NCI-H2081 treated with DMSO at 0.1 percent for 48 hours (cell line): ENCODE results near the gene MFGE8.

Experiments
- DNase-seq: peaks from one replicate; lab custom pipeline; 2025; lab: John Stamatoyannopoulos, UW

The MFGE8 gene

GRCh38 chr15:88872106-88872505 is 41.1 kb downstream of the MFGE8 start:
- DNase-seq: no peak

DNA sequence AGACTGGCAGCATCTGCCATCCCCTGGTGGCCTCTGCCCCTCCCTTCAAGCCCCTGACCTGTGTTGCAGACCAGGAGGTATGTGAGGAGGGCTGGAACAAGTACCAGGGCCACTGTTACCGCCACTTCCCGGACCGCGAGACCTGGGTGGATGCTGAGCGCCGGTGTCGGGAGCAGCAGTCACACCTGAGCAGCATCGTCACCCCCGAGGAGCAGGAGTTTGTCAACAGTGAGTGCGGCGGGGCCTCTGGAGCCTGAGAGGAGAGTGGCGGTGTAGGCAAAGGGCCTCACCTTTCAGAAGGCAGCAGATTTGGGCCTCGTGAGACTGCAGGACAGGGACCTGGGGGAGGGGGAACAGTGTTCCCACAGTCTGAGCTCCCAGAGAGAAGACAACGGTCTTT is 41.9 kb downstream of the MFGE8 start:
- DNase-seq: no peak

GRCh38 chr15:88866295-88866881 is 46.8 kb downstream of the MFGE8 start:
- no peak for DNase-seq

GRCh38 chr15:88865498-88866099 is 47.6 kb downstream of the MFGE8 start:
- no peak for DNase-seq

- no peak for DNase-seq
These were observed 48.2 kb downstream of the MFGE8 start for GRCh38 chr15:88864861-88865497.

DNA sequence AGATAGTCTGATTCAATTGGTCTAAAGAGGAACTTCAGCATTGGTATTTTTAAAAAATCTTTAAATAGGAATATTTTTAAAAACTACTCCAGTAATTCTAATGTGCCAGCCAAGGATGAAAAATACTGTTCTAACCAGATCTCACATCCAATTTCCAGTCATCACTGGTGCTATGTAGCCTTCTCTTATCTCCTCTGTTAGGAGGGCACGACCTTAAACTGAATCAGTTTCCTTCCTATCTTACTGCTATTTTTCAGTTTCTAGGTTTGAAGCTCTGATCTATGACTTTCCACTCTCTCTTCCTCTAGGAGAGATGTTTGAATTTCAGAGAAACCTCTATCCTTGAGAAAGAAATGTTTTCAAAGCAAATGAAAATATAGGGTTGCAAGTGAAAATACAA is 49.8 kb downstream of the MFGE8 start:
- no peak for DNase-seq

DNA sequence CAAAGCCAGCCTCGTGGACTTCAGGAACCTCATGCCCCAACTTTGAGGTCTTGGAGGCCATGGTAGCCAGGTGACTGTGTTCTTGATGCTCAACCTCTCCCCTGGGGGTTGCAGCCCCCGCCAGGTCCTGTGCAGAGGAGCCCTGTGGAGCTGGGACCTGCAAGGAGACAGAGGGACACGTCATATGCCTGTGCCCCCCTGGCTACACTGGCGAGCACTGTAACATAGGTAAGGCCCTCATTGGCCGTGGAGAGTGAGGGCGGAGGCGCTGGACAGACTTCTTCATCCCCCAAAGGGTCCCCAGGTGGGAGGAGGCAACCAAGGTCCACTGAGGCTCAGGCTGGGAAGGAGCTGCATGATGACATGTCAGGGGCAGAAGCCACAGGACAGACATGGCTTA is 53.0 kb downstream of the MFGE8 start:
- no peak for DNase-seq

DNA sequence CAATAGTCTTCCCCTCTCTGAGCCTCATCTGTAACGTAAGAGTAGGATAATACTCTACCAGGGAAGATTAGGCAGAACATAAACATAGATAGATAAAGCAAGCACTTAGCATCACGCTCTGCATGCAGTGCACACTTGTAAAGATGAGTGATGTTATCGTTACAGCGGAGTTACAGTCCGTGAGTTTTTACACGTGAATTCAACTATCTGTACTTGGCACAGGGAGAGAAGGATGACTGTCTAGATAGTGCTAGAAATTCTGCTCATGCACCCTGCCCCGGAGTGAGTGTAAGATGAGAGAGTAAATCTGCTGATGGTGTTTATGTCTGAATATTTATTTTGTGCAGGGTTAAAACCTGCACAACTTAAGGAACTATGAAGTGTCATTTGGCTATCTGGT is 53.6 kb downstream of the MFGE8 start:
- no peak for DNase-seq

DNA sequence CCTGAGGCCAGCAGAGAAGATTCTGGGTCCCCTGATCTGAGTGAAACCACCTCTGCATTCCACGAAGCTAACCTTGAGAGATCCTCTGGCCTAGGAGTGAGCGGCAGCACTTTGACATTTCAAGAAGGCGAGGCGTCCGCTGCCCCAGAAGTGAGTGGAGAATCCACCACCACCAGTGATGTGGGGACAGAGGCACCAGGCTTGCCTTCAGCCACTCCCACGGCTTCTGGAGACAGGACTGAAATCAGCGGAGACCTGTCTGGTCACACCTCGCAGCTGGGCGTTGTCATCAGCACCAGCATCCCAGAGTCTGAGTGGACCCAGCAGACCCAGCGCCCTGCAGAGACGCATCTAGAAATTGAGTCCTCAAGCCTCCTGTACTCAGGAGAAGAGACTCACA is 54.2 kb downstream of the MFGE8 start:
- DNase-seq: no peak

GRCh38 chr15:88852476-88852875 is 60.7 kb downstream of the MFGE8 start:
- no peak for DNase-seq

DNA sequence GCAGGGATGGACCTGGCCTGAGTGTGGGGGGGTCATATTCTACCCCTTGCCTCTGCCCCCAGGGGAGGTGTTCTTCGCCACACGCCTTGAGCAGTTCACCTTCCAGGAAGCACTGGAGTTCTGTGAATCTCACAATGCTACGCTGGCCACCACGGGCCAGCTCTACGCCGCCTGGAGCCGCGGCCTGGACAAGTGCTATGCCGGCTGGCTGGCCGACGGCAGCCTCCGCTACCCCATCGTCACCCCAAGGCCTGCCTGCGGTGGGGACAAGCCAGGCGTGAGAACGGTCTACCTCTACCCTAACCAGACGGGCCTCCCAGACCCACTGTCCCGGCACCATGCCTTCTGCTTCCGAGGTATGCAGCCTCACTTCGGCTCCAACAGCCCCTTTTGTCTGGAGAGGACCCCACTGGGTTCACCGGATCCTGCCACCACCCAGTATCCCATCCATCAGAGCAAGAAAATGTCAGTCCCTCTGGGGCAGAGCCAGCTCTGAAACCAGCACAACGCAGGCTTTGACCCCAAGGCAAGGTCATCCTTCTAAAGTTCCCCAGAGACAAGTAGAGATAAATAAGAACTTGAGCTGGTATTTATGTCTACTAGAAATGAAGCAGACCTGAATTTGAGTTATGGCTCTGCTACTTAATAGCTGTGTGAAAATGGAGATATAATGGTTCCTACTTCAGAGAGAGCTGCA is 63.7 kb downstream of the MFGE8 start:
- DNase-seq: no peak
